RWPE1 (cell line): ENCODE measurements around the gene BAIAP2L2.
"Not testable (repeated sequence)": the region's sequence is repeated elsewhere in the genome, so short reads cannot be mapped to it uniquely, and the experiment has no call there.

ENCODE experiments used
- CTCF ChIA-PET: fragments of 350-600 bp; sonication (Branson Sonifier 250); formaldehyde crosslinking; extraction: SDS; loops from one replicate; lab custom pipeline; 2021; lab: Yijun Ruan, JAX
- POLR2A ChIA-PET: fragments of 400-600 bp; formaldehyde crosslinking; extraction: SDS; loops from one replicate; lab custom pipeline; 2020; ENCODE audit warnings: antibody characterized with exemption; ENCODE audit not compliant: low non-redundant PET; lab: Yijun Ruan, JAX
- DNase-seq: peaks from one replicate; pipeline ENCODE4 v3.0.0; 2012; ENCODE audit warnings: low spot score
- H3K27ac ChIP-seq: fragments of 450-650 bp; 2 replicates; pipeline ENCODE4 v1.5.1; 2017
- CTCF ChIP-seq: fragments of 450-650 bp; conservative IDR thresholded peaks from 2 replicates; pipeline ENCODE4 v1.5.1; 2017; ENCODE audit warnings: low read depth, mild to moderate bottlenecking

Gene BAIAP2L2

GRCh38 chr22:38082986-38083710 is 27.3 kb downstream of the BAIAP2L2 start:
- H3K27ac ChIP-seq: no peak overlapping the region
- DNase-seq: no peak
- no peak for TF ChIP-seq CTCF
- ChIA-PET CTCF (interaction anchor here (0.6 to 0.8 kb wide), 2 partner anchors 14 to 20 kb away, joined by 3 read pairs; no protein-coding TSS in a partner anchor), POLR2A (no interaction called here)

DNA sequence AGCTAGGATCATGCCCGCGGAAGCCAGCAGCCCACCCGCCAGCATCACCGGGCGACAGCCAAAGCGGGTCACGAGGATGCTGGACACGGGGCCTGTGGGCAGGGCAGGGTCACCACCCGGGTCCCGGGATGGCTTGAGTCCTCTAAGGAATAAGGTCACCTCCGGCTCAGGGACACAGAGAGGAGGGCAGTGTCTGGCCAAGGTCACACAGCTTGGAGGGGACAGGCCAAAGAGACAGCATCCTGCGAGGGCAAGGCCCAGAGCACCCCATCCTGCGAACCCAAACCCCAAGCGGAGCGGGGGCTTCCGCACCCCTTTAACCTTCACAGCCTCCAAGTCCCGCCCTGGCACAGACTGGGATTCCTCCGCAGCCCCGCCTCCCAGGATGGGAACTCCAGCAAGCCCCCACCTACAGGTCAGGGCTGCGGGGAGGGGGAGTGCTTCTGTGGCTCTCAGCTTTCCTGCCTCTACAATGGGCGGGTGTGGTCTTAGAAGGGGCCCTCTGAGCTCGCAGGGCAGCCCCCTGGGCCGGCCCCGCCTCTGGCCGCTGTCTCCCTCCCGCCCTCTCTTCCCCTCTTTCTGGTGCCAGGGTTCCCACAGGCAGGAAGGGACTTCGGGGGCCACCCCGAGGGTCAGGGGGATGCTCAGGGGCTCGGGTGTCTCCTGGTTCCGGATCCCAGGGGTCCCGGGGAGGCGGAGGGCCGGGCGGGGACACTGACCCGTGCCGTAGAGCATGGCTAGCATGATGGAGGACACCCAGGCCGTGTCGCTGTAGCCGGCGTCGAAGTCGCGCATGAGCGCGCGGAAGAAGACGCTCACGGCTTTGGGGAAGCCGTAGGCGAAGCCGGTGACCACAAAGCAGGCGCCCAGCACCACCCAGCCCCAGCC is 28.3 kb downstream of the BAIAP2L2 start:
- TF ChIP-seq CTCF: no peak
- H3K27ac ChIP-seq: no peak overlapping the region
- DNase-seq: no peak
- ChIA-PET CTCF (no interaction called here), POLR2A (no interaction called here)

DNA sequence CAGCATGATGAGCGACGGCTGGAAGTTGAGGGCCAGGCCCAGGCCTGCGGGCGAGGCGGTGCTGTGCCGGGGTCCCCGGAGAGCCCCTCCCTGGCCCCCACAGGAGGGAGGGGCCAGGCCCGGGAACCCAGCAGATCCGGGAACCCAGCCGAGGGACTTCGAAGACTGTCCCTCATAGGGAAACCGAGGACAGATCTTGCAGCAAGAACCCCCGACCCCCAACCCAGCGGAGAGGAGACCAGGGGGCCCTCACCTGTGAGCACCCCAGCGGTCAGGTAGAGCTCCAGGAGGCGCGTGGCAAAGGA is 28.9 kb downstream of the BAIAP2L2 start:
- ChIA-PET POLR2A (no interaction called here), CTCF (interaction anchor here (0.9 kb wide), 1 partner anchor 29 kb away, joined by 3 read pairs; no protein-coding TSS in a partner anchor)
- no peak overlapping the region for H3K27ac ChIP-seq
- DNase-seq: no peak
- no peak for TF ChIP-seq CTCF

DNA sequence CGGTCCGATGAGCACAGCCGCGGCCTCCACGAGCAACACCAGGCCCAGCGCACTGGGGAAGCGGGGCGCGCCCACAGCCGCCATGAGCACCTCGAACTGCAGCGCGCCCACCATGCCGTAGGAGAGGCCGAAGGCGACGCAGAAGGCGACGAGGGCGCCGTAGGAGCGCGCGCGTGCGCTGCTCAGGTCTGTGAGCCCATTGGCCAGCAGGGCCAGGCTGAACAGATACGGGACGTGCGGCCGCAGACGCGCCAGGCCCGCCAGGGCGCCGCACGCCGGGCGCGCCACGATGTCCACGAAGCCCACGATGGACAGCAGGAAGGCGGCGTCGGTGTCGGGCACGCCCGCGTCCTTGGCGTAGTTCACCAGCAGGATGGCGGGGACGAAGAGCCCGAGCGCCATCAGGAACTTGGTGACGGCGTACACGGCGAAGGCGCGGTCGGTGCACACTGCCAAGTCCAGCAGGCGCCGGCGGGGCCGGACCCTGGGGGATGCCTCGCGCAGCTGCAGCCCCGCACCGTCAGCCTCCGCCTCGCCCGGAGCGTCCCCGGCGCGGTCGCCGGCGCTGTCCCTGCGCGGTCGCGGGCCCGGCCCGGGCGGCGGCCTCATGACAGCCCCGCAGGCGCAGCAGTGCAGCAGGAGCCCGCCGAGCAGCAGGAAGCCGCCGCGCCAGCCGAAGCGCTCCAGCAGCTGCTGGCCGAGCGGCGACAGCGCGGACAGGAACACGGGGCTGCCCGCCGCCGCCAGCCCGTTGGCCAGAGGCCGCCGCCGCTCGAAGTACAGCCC is 29.4 kb downstream of the BAIAP2L2 start:
- POLR2A ChIA-PET: no interaction called here
- no peak overlapping the region for H3K27ac ChIP-seq
- DNase-seq: no peak
- CTCF ChIA-PET: interaction anchor here (0.9 kb wide), 1 partner anchor 29 kb away, joined by 3 read pairs; no protein-coding TSS in a partner anchor
- TF ChIP-seq CTCF: no peak

DNA sequence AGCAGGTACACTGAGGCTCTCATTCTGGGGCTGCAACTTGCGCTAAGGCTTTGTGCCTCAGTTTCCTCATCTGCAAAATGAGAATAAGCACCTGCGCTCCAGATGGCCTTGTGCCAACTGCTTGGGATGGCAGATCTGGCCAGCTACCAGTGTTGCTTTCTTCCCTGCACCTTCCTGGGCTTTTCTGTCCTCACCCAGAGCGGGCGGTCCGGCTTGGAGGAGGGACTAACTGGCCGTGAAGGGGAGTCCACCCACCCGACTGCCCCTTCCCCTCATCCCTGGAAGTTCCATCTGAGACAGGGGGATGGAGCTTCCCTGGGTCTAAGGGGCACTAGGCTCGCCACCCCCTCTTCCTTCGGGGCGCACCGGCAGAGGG is 30.0 kb downstream of the BAIAP2L2 start:
- TF ChIP-seq CTCF: no peak
- ChIA-PET POLR2A (no interaction called here), CTCF (interaction anchor here (0.9 kb wide), 1 partner anchor 28 kb away, joined by 3 read pairs; no protein-coding TSS in a partner anchor)
- DNase-seq: no peak
- no peak overlapping the region for H3K27ac ChIP-seq

- DNase-seq: no peak
- POLR2A ChIA-PET: no interaction called here
- TF ChIP-seq CTCF: no peak
- CTCF ChIA-PET: no interaction called here
- no peak overlapping the region for H3K27ac ChIP-seq
Observed at GRCh38 chr22:38079804-38080203, 30.7 kb downstream of the BAIAP2L2 start.

GRCh38 chr22:38079208-38079607 is 31.3 kb downstream of the BAIAP2L2 start:
- CTCF ChIA-PET, POLR2A ChIA-PET, DNase-seq, H3K27ac ChIP-seq: not testable (repeated sequence)
